ENCODE measurements around the gene BRPF1. TPM values are rescaled to one million over a fixed set of nuclear protein-coding genes. Genes with fewer than 3 reads are reported as not detected.

The BRPF1 gene
- total RNA-seq, 1 experiment from 2014 or later = 21.4 TPM

GRCh38 chr3:9794400-9794799, 62.9 kb downstream of the BRPF1 start:
- H3K9me3 Mint-ChIP-seq (ENCODE audit: unreplicated experiment) = no peaks in the 10 kb centered on the region
- H3K36me3 Mint-ChIP-seq (ENCODE audit: insufficient read depth, unreplicated experiment) = peaks cover 66% of the 10 kb centered on the region
- no peak for DNase-seq (ENCODE audit: unreplicated experiment)
- peaks cover 31% of the 10 kb centered on the region for H3K4me1 Mint-ChIP-seq (ENCODE audit: insufficient read depth, unreplicated experiment)
- TF ChIP-seq CTCF (IDR thresholded peaks at IDR 0.05; ENCODE audit: unreplicated experiment) = no peak
- no peaks in the 10 kb centered on the region for H3K27me3 Mint-ChIP-seq (ENCODE audit: insufficient read depth, unreplicated experiment)
- H3K27ac Mint-ChIP-seq (ENCODE audit: low read depth, unreplicated experiment) = peak overlapping the region; percentile 31
- peak overlapping the region; percentile 98 for H3K4me3 Mint-ChIP-seq (ENCODE audit: unreplicated experiment)
- intact Hi-C loops (cut with micrococcal nuclease) = loop anchor here (5.0 kb wide), 1 partner anchor 77 kb away; no protein-coding TSS in a partner anchor
- BruUV-seq (replicated peaks) = no TSS peak
- ChIA-PET POLR2A (interaction anchor here (1.9 to 2.2 kb wide), 2 partner anchors 10 to 152 kb away, joined by 9 to 18 read pairs; no protein-coding TSS in a partner anchor), CTCF (interaction anchor here (1.9 kb wide), 1 partner anchor 8 kb away, joined by 4 read pairs; no protein-coding TSS in a partner anchor)

- no peak for DNase-seq (ENCODE audit: unreplicated experiment)
- H3K27me3 Mint-ChIP-seq (ENCODE audit: insufficient read depth, unreplicated experiment) = no peaks in the 10 kb centered on the region
- peaks cover 66% of the 10 kb centered on the region for H3K36me3 Mint-ChIP-seq (ENCODE audit: insufficient read depth, unreplicated experiment)
- peak overlapping the region; percentile 54 for H3K4me3 Mint-ChIP-seq (ENCODE audit: unreplicated experiment)
- intact Hi-C loops (cut with micrococcal nuclease) = no loop called here
- H3K9me3 Mint-ChIP-seq (ENCODE audit: unreplicated experiment) = no peaks in the 10 kb centered on the region
- H3K4me1 Mint-ChIP-seq (ENCODE audit: insufficient read depth, unreplicated experiment) = peaks cover 27% of the 10 kb centered on the region
- TF ChIP-seq CTCF (IDR thresholded peaks at IDR 0.05; ENCODE audit: unreplicated experiment) = no peak
- POLR2A ChIA-PET = interaction anchor here (1.6 kb wide), 1 partner anchor 13 kb away, joined by 5 read pairs; no protein-coding TSS in a partner anchor
- CTCF ChIA-PET = interaction anchor here (0.6 to 1.9 kb wide), 4 partner anchors 9 to 151 kb away, joined by 3 to 4 read pairs (median 4); no protein-coding TSS in a partner anchor
- no TSS peak for BruUV-seq (replicated peaks)
- H3K27ac Mint-ChIP-seq (ENCODE audit: low read depth, unreplicated experiment) = no peak overlapping the region
Observed at GRCh38 chr3:9795207-9795606, 63.7 kb downstream of the BRPF1 start.

GRCh38 chr3:9797196-9797945, 65.8 kb downstream of the BRPF1 start:
- POLR2A ChIA-PET = interaction anchor here (0.9 to 1.0 kb wide), 2 partner anchors 12 to 38 kb away, joined by 3 read pairs; no protein-coding TSS in a partner anchor
- CTCF ChIA-PET = no interaction called here
- Mint-ChIP-seq H3K36me3 (ENCODE audit: insufficient read depth, unreplicated experiment) (peaks cover 76% of the 10 kb centered on the region), H3K4me1 (ENCODE audit: insufficient read depth, unreplicated experiment) (peaks cover 18% of the 10 kb centered on the region), H3K9me3 (ENCODE audit: unreplicated experiment) (no peaks in the 10 kb centered on the region), H3K4me3 (ENCODE audit: unreplicated experiment) (no peak overlapping the region), H3K27ac (ENCODE audit: low read depth, unreplicated experiment) (no peak overlapping the region), H3K27me3 (ENCODE audit: insufficient read depth, unreplicated experiment) (no peaks in the 10 kb centered on the region)
- DNase-seq (ENCODE audit: unreplicated experiment) = no peak
- BruUV-seq (replicated peaks) = no TSS peak
- TF ChIP-seq CTCF (IDR thresholded peaks at IDR 0.05; ENCODE audit: unreplicated experiment) = no peak
- intact Hi-C loops (cut with micrococcal nuclease) = no loop called here

Other genes with a start within 250 kb of the BRPF1 start
- not detected in 2 replicates for gene LHFPL4, start 177.9 kb upstream of the BRPF1 start, total RNA-seq (2022)
- 31.3 and 32.8 TPM in 2 replicates for gene MTMR14, start 82.2 kb upstream of the BRPF1 start, total RNA-seq (2022)
- not detected in 2 replicates for gene CPNE9, start 27.9 kb upstream of the BRPF1 start, total RNA-seq (2022)
- gene OGG1, start 18.2 kb downstream of the BRPF1 start, total RNA-seq (2022) = 15.3 and 17.7 TPM in 2 replicates
- 8.3 and 11.7 TPM in 2 replicates for gene CAMK1, start 38.2 kb downstream of the BRPF1 start, total RNA-seq (2022)
- gene TADA3, start 60.7 kb downstream of the BRPF1 start, total RNA-seq (2022) = 72.0 and 77.1 TPM in 2 replicates
- gene ARPC4, start 61.3 kb downstream of the BRPF1 start, total RNA-seq (2022) = 122 and 132 TPM in 2 replicates
- 14.6 and 16.6 TPM in 2 replicates for gene TTLL3, start 78.5 kb downstream of the BRPF1 start, total RNA-seq (2022)
- gene RPUSD3, start 112.3 kb downstream of the BRPF1 start, total RNA-seq (2022) = 40.3 and 40.7 TPM in 2 replicates
- gene CIDEC, start 148.5 kb downstream of the BRPF1 start, total RNA-seq (2022) = not detected in 2 replicates
- gene JAGN1, start 158.9 kb downstream of the BRPF1 start, total RNA-seq (2022) = 49.7 and 55.4 TPM in 2 replicates
- gene IL17RE, start 171.1 kb downstream of the BRPF1 start, total RNA-seq (2022) = 5.0 and 5.5 TPM in 2 replicates
- gene IL17RC, start 185.4 kb downstream of the BRPF1 start, total RNA-seq (2022) = 25.7 and 30.1 TPM in 2 replicates
- 13.4 and 19.9 TPM in 2 replicates for gene CRELD1, start 202.1 kb downstream of the BRPF1 start, total RNA-seq (2022)
- gene PRRT3, start 220.7 kb downstream of the BRPF1 start, total RNA-seq (2022) = 0.83 and 1.3 TPM in 2 replicates

Data from MCF 10A (cell line).